Fibroblast of villous mesenchyme (primary cell): Measurements from ENCODE around the gene PTGES2. TPM values are rescaled to one million over a fixed set of nuclear protein-coding genes. Genes with fewer than 3 reads are reported as not detected.

ENCODE experiments used
- DNase-seq: peaks from one replicate; pipeline ENCODE4 v3.0.0-alpha.2; 2010; ENCODE audit warnings: low read depth
- H3K4me3 ChIP-seq: 2 replicates; pipeline ENCODE4 v1.5.1; 2011; ENCODE audit warnings: low read depth, mild to moderate bottlenecking, low read length
- total RNA-seq: library from RNA; depleted of rRNA; stranded (reverse); fragments of >200 nt; gene quantifications from 2 replicates; pipeline ENCODE4 v1.2.3, GENCODE V29; 2012
- TF ChIP-seq, protein P1 (sequence below): IDR thresholded peaks from 2 replicates; pipeline ENCODE4 v1.5.1; 2012; ENCODE audit warnings: low read depth, mild to moderate bottlenecking, low read length; ENCODE audit not compliant: insufficient read depth

Gene PTGES2
- total RNA-seq, 1 donor: 43.6 TPM

DNA sequence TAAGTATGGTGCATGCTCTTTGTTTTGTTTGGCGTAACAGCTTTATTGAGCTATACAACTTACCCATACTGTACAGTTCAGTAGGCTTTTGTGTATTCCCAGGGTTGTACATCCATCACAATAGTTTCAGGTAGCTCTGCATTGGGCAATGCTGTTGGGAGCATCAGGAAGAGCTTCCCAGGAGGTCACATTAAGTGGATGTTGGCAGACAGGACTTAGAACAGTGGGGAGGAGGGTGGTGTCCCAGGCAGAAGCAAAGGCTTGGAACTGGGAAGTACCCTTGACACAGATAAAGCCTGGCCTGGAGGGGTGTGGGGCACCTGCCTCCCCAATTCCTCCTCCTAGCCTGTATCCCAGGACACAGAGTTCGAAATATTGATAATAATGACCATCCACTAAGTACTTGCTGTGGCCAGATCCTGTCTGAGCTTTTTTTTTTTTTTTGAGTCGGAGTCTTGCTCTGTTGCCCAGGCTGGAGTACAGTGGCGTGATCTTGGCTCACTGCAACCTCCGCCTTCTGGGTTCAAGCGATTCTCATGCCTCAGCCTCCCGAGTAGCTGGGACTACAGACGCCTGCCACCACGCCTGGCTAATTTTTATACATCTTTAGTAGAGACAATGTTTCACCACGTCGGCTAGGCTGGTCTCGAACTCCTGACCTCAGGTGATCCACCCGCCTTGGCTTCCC, 33.8 kb upstream of the PTGES2 start:
- TF ChIP-seq, protein P1, sequence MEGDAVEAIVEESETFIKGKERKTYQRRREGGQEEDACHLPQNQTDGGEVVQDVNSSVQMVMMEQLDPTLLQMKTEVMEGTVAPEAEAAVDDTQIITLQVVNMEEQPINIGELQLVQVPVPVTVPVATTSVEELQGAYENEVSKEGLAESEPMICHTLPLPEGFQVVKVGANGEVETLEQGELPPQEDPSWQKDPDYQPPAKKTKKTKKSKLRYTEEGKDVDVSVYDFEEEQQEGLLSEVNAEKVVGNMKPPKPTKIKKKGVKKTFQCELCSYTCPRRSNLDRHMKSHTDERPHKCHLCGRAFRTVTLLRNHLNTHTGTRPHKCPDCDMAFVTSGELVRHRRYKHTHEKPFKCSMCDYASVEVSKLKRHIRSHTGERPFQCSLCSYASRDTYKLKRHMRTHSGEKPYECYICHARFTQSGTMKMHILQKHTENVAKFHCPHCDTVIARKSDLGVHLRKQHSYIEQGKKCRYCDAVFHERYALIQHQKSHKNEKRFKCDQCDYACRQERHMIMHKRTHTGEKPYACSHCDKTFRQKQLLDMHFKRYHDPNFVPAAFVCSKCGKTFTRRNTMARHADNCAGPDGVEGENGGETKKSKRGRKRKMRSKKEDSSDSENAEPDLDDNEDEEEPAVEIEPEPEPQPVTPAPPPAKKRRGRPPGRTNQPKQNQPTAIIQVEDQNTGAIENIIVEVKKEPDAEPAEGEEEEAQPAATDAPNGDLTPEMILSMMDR: no peak
- DNase-seq: no peak
- H3K4me3 ChIP-seq: no peak overlapping the region

DNA sequence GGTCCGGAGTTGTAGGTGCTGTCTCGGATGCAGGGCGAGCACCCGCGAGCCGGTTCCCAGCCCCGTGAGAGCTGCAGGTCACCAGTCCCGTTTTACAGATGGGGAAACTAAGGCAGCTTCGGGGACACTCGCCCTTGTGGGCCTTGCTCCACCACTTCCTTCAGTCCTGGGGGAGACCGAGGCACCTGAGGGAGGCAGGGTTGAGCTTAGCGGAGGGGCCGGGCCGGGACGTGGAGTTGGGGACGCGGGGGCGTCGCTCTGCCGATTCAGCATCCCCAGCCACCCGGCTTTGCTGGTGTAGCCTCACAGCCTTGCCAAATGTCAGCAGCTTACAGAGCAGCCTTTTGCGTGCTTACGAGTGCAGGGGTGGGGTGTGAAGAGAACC, 33.1 kb upstream of the PTGES2 start:
- peak overlapping the region; percentile 90 for H3K4me3 ChIP-seq
- DNase-seq: peak; percentile 11
- TF ChIP-seq, protein P1: no peak

DNA sequence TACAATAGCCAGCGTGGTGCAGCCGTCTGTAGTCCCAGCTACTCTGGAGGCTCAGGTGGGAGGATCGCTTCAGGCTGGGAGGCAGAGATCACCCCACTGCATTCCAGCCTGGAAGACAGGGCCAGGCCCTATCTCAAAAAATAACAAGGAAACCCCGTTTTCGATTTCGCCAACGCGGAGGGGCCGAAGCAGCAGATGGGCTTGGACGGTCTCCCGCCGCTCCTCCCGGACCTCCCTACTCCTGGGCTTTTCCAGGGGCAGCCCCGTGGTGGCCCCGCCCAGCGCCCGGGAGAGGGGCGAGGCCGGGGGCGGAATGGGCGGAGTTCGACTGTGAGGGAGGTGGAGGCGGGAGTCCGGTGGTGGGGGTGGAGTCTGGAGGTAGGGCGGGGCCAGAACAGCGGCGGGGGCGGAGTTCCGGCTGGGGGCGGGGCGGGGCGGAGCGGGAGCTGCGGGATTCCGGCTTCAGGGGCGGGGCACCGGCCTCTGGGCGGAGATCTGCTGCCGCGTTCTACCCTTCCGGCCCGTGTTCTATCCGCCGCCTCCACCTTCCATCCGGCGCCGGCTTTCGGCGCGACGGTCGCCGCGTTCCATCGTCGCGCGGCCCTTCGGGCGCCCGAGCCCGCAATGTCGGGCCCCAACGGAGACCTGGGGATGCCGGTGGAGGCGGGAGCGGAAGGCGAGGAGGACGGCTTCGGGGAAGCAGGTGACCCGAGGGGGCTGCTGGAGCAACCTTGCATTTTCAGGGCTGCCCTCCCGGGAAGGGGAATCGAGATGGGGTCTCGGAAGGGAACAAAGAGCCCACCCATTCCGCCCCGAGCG, 32.5 kb upstream of the PTGES2 start, which contains the start of gene BBLN:
Gene BBLN (plus strand): TSS at position 482 of the 819 bp plus-strand sequence. CDS start 143 bp downstream, at position 625.
- TF ChIP-seq, protein P1: no peak
- H3K4me3 ChIP-seq: peak within 1 kb of the TSS; percentile 90
- peak; percentile 93 for DNase-seq

DNA sequence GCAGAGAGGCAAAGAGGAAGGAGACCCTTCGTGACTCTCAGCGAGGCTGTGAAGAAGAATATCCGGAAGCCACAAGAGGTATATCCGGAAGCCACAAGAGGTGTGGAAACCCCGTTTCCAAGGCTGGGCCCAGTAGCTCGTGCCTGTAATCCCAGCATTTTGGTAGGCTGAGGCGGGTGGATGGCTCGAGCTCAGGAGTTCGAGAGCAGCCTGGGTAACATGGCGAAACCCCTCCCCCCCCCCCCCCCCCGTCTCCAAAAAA, 31.9 kb upstream of the PTGES2 start:
- no peak for DNase-seq
- peak overlapping the region; percentile 62 for H3K4me3 ChIP-seq
- TF ChIP-seq, protein P1: no peak

DNA sequence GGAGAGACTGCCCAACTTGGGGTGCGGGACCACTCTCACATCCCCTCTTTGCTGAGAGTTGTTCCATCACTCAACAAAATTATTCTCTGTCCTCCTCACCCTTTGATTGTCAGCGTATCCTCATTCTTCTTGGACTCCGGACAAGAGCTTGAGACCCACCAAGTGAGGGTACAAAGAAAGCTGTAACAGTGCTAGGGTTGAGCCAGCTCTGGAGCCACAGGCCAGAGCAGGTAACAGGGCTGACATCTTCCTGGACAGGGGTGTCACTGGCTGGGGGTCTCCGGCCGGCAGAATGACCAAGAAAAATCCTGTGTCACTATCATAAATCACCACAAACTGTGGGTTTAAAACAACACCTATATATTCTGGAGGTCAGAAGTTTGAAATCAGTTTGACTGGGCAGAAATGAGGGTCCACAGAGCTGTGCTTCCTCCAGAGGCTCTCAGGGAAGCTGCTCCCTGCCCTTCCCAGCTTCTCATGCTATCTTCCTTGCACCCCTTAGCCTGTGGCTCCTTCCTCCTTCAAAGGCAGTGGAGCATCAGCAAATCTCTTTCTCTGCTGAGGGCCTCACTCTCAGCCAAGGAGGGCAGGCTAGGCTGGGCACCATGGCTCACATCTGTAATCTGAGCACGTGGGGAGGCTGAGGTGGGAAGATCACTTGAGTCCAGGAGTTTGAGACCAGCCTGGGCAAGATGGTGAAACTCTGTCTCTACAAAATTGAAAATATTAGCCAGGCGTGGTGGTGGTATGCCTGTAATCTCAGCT, 28.4 kb upstream of the PTGES2 start:
- TF ChIP-seq, protein P1: no peak
- DNase-seq: no peak
- H3K4me3 ChIP-seq: no peak overlapping the region

DNA sequence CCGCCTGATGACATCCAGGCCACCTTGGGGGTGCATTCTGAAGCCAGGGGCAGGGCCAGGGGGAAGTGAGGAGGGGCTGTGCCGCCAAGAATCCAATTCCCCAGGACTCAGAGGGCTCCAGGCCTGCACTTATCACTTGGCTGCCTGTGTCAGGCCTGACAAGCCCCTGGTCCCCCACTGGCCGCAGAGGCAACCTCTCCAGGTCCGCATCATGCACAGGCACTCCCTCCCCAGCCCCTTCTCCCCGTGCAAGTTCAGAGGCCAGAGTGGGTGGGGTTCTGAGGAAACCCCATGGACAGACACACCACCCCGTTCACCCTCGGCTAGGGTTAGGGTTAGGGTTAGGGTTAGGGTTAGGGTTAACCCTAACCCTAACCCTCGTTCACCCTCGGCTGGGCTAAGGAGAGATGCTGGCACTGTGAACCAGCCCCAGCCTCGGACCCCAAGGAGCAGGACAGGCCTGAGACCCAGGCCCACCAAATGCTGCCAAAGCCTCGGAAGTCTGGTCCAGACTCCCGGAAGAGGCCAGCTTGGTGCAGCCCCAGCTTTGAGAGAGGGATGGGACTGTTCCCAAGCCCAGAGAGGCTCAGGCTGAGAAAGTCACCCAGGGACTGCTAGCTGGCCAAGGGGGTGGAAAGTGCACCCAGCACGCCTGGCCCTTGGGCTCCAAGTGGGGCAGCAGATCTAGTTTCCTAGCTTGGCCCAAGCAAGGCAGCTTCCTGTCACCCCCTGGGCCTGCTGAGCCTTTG, 26.6 kb upstream of the PTGES2 start:
- TF ChIP-seq, protein P1: no peak
- no peak for DNase-seq

More for the DNA sequence above, 26.6 kb upstream of the PTGES2 start:
- H3K4me3 ChIP-seq: no peak overlapping the region
